C4-2B (cell line): Measurements from ENCODE around the gene CASP12.
"Not testable (repeated sequence)": the region's sequence is repeated elsewhere in the genome, so short reads cannot be mapped to it uniquely, and the experiment has no call there.

Experiments
- H3K27ac ChIP-seq: fragments of 450-650 bp; 2 replicates; pipeline ENCODE4 v1.5.1; 2017
- ZFX ChIP-seq: fragments of 450-650 bp; IDR thresholded peaks from 2 replicates; pipeline ENCODE4 v1.6.1; 2017
- TF ChIP-seq, protein P1 (sequence below): fragments of 450-650 bp; conservative IDR thresholded peaks from 2 replicates; pipeline ENCODE4 v1.5.1; 2017; ENCODE audit warnings: mild to moderate bottlenecking

The CASP12 gene

DNA sequence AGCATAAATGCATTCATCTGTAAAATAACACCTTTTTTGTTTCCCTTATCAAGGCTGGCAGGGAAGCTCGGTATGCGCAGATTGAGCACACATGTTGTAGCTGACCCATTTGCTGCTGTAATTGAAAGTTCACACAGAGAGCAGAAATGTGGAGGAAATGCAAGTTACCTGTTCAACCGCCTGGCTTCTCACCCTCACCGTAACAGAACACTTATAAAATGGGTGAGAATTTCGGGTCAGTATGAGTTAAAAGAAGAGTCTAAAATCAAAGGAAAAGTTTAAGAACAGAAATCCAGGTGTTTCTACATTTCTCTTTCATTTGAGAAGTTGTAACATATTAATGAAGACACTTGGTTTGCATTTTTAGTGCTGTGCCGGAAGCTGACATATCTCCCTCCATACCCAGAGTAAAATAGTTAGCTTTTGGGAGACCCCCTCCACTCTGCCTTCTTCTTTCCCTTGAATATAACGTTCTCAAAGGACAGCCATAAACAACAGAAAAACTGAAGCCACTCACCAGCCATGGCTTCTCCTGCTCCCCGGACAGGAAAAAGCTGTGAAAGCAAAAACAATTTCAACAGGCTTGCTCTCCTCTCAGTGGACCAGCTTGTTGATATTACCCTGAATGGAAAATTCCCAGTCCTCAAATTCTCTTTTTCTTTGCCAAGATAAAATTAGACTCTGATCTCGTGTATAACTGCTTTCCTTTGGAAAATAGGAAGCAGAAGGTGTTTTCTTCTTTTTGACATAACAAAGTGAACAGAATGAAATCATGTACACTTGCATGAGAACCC is at the start of gene CASP12:
TSS of gene CASP12 (minus strand) at position 570 of the 794 bp plus-strand sequence.
- H3K27ac ChIP-seq = no peak within 1 kb of the TSS
- TF ChIP-seq, protein P1, sequence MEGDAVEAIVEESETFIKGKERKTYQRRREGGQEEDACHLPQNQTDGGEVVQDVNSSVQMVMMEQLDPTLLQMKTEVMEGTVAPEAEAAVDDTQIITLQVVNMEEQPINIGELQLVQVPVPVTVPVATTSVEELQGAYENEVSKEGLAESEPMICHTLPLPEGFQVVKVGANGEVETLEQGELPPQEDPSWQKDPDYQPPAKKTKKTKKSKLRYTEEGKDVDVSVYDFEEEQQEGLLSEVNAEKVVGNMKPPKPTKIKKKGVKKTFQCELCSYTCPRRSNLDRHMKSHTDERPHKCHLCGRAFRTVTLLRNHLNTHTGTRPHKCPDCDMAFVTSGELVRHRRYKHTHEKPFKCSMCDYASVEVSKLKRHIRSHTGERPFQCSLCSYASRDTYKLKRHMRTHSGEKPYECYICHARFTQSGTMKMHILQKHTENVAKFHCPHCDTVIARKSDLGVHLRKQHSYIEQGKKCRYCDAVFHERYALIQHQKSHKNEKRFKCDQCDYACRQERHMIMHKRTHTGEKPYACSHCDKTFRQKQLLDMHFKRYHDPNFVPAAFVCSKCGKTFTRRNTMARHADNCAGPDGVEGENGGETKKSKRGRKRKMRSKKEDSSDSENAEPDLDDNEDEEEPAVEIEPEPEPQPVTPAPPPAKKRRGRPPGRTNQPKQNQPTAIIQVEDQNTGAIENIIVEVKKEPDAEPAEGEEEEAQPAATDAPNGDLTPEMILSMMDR = no peak

DNA sequence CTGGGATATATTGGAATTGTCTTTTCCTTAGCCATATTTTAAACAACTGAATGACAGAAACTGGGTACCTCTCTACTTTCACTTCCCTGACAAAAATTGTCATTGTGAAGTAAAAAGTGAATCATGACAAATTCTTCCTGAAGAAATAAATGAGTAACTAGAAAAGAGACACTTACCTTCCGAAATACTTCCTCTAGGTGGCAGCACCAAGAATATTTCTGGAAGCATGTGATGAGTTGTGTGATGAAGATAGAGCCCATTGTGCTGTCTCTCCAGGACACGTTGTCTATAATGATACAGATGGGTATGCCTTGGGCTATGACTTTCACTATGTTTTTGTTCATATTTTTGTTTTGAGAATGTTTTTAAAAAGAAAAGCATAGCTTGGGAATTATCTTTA is 48.6 kb upstream of the CASP12 start:
- TF ChIP-seq, protein P1 = peak; percentile 76
- TF ChIP-seq ZFX = no peak
- no peak overlapping the region for H3K27ac ChIP-seq

DNA sequence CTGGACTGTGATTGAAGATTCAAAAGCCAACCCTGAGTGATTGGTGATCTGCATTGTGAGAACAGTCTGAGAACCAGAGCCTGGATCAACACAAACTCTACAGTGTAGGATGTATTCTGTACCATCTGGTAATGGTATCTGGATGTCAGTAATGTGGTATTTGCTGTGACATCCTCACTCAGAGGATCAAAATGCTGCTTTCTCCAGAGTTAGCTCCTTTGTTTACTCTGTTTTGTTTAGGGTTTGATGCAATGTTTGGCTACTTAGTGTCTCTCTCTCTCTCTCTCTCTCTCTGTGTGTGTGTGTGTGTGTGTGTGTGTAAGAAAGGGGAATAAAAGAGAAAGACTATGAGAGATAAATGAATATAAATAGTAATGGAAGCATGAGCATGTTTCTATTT is 45.8 kb upstream of the CASP12 start:
- no peak overlapping the region for H3K27ac ChIP-seq
- TF ChIP-seq, protein P1 = no peak
- no peak for TF ChIP-seq ZFX

DNA sequence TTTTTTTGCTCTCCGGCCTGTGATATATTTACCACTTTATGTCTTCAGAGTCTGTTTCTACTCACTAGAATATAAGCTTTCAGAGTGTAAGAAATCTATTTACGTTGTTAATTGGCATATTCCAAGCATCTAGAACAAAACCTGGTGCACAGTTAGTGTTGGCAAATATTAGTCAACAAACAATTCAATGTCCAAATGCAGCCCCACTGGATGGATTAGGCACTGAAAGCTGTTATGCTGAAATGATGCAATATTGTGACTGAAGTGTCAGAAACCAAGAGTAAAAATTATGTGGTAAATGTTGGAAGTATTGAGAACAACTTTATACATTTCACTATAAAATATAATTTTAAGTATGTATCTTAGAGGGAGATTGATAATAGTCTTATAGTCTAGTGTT is 45.3 kb upstream of the CASP12 start:
- no peak overlapping the region for H3K27ac ChIP-seq
- TF ChIP-seq, protein P1 = no peak
- TF ChIP-seq ZFX = no peak

DNA sequence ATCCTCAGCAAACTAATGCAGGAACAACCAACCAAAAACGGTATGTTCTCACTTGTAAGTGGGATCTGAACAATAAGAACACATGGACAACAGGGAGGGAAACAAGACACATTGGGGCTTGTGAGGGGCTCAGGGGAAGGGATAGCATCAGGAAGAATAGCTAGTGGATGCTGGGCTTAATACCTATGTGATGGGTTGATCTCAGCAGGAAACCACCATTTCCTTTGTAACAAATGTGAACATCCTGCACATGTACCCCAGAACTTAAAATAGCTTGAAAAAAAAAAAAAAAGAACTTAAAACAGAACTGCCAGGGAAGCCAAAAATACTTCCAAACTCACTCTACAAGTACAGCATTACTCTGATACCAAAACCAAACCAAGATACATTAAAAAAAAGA is 36.3 kb upstream of the CASP12 start:
- TF ChIP-seq, protein P1 = no peak
- TF ChIP-seq ZFX = no peak
- H3K27ac ChIP-seq = no peak overlapping the region

DNA sequence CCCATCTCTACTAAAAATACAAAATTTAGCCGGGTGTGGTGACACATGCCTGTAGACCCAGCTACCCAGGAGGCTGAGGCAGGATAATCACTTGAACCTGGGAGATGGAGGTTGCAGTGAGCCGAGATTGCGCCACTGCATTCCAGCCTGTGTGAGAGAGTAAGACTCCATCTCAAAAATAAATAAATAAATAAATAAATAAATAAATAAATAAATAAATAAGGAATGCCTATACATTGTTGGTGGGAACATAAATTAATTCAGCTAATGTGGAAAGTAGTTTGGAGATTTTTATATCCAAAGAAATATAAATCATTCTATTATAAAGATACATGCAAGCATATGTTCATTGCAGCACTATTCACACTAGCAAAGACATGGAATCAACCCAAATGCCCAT is 35.8 kb upstream of the CASP12 start:
- H3K27ac ChIP-seq = not testable (repeated sequence)

DNA sequence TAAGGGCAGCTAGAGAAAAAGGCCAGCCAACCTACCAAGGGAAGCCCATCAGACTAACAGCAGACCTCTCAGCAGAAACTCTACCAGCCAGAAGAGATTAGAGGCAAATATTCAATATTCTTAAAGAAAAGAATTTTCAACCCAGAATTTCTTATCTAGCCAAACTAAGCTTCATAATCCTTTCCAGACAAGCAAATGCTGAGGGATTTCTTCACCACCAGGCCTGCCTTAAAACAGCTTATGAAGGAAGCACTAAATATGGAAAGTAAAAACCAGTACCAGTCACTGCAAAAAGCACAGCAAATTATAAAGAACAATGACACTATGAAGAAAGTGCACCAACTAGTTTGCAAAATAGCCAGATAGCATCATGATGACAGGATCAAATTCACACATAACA is 30.6 kb upstream of the CASP12 start:
- no peak for TF ChIP-seq ZFX
- TF ChIP-seq, protein P1 = no peak
- H3K27ac ChIP-seq = no peak overlapping the region
